CD4-positive, alpha-beta T cell treated with Interleukin-10 for 1 hour (primary cell): ENCODE data around the gene SLC38A10.
A peak's percentile ranks its signal among the peaks of the same experiment; 100 is the strongest.

Experiments used
- DNase-seq: peaks from one replicate; pipeline ENCODE4 v3.0.0-alpha.2; 2020

SLC38A10 gene

DNA sequence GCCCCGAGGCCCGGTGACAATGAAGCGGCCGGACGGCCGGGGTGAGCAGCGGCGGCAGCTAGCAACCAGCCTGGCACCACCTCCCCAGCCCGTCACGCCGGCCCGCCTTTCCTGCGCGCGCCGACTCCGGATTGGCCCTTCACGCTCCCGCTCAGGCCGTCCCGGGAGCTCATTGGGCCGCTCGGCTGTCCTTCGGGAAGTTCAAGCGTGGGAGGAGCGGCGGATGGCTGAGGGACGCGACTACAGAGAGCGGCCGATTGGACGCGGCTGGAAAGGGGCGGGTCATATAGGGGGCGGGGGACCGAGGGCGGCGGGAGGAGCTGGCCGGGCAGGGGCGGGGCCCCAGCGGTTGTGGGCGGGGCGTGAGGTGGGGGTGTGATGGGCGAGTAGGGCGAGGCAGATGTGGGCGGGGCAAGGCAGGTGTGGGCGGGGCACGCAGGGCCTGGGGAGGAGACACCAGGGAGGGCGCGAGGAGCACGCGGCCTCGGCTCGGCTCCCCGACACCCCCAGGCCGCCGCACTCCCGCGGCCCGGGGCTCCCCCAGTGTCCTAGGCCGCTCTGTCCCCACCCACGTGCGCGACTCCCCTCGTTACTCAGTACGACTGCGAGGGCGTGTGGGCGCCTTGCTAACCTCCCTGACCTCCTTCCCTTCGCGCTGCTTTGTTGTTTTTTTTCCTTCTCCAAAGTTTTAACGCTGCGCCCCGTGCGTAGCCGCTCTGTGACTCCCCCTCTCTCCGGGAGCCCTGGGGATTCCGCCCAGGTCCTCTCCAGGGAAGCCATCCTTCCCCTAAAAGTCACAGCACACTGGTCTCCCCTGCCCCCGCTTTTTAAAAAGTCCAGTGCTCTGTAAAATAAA lies 72.0 kb downstream of the SLC38A10 start, which contains the start of gene CEP131:
Gene CEP131, minus strand, starts transcription at position 60 of the 856 bp plus-strand sequence. CDS start 2,909 bp downstream, outside the sequence.
- peak; percentile 99 for DNase-seq

DNA sequence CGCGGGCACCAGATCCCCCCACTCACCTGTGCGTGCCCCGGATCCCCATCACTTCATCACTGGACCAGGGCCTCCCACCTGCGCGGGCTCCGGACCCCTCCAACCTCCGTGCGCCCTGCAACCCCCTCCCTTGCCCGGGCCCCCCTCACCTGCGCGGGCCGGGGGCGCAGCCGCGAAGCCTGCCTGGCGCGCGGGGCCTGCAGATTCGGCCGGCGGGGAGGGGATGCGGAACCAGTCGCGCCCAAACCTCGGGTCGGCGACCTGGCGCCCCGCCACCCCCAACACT lies 72.5 kb downstream of the SLC38A10 start:
- no peak for DNase-seq

DNA sequence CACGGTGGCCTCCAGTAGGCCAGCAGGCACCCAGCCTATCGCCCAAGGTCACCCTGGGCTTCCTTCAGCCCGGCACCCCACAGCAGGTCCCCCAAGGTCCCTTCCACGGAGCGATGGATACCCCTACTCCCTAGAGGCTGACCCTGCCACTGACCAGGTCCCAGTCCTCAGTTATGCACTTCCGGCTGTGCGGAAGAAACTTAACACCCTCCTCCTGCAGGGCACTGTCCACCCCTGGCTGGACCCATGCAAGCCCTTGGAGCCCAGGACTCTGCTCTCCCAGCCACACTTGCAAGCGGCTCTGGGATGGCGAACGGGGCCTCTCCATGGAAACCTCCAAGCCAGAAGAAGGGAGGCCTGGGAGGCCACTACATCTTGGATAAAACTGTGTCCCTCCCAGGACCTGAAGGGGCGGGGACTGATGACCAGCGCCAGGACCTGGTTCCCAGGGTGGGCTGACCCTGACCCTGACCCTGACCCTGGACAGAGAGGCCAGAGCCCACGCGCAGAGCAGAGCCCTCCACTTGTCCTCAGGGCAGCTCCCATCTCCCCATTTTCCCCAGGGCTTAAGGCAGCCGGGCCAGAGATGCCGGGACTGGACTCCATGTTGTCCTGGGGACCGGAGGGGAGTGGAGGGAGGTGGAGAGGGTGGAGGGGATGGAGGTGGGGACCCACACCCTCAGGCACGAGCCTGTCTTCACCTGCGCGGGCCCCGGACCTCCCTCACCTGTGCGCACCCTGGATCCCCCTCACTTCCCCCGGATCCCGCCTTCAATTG lies 73.1 kb downstream of the SLC38A10 start:
- no peak for DNase-seq

DNA sequence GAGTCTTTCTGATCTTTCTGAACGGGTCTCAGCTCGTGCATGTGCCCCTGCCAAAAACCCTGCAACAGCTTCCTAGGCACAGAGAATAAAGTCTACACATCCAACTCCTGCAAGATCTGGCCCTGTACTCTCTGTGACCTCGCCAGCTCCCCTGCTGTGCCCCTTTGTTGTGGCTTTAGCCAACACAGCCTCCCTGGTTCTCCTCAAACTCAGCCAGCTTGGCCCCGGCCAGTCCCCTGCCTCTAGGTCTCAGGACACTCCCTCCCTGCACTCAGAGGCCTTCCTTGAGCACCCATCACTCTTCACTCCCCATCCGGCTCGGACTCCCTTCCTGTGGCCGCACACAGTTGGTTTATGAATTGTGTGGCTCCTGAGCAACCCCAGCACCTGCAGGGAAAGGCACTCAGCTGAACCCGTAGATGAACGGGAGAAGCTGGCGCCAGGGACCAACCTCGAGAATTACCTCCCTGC lies 73.7 kb downstream of the SLC38A10 start:
- no peak for DNase-seq

DNA sequence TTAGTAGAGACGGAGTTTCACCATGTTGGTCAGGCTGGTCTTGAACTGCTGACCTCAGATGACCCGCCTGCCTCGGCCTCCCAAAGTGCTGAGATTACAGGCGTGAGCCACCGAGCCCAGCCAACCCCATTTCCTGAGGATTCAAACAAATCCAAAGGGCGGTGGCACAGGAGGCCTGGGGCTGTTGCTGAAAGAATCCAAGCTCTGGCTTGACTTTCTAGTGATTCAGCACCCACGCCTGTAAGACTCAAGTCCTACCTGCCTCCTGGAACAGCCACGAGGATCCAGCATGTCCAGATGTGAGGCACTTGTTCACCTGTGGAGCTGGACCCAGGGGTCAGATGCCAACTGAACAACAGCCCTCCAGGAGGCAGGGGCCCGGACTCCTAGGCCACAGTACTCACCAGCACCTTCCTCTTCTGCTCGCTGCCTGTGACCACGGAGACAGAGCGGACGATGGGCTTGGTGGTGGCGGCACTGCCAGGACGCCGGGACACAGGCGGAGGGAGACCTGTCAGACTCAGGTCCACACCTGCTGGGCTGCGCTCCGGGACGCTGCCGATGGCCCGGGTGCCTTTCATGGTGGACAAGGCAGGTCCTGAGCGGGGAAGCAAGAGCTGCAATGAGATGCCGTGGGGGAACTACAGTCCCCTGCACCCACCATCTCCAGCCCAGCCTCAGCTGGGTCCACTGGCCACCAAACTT lies 75.5 kb downstream of the SLC38A10 start:
- DNase-seq, result no peak

DNA sequence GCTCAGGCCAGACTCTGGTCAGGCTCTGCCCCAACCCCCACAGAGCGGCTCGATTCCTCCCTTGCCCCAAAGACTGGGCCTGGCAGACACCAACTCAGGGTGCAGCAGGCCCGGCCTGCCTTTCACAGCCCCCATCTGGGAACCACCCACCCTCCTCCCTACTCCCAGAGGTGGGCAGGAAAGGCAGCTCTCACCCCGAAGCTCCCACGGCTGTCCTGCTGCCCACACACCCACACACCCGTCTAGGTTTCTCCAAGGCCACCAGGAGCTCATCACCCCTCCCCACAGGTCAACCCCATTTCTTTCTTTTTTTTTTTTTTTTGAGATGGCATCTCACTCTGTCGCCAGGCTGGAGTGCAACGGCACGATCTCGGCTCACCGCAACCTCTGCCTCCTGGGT lies 76.1 kb downstream of the SLC38A10 start:
- DNase-seq, result no peak

DNA sequence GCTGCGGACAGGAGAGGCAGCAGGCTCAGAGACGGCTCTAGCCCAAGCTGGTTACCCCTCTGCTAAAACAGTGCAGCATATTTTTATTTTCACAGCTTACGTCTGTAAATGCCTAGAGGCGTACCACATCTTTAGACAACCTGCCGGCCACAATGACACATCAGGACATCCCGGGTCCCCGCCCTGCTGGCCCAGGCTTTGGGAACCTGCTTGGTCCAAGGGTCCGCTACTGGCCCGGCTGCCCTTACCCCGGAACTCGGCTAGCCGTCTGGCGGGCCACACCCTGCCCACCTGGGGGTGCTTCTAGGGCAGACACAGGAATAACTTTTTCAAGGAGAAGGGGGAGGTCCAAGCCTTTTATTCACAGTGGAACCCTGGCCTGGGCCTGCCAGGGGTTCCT lies 76.6 kb downstream of the SLC38A10 start:
- no peak for DNase-seq

DNA sequence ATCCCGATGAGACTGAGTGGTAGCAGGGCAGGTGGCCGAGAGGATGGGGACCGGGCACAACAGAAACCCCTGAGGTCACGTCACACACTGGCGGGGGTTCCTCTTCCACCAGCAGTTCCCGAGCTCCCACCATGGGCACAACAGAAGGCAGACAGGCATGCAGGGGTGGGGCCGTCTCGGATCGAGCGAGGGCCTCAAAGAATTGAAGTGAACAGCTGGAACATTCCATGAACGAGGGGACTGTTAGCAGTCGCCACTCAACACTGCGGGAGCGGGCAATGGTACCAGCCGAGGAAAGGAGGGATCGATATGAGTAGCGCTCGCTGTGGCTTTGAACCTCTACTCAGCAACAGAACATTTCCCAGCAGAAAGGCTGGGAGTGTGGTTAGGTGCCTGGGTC lies 77.6 kb downstream of the SLC38A10 start:
- DNase-seq, result no peak

DNA sequence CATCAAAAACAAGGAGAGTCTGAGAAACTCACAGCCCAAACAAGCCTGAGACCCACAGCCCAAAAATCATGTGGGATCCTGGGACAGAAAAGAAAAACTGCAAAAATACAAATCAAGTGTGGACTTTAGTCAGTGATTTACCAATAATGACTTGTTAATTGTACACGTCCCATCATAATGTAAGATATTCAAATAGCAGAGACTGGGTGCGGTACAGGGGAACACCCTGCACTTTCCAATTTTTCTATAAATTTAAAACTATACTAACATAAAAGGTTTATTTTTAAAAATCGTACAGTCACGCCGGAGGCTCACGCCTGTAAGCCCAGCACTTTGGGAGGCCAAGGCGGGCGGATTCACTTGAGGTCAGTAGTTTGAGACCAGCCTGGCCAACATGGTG lies 81.1 kb downstream of the SLC38A10 start:
- no peak for DNase-seq

DNA sequence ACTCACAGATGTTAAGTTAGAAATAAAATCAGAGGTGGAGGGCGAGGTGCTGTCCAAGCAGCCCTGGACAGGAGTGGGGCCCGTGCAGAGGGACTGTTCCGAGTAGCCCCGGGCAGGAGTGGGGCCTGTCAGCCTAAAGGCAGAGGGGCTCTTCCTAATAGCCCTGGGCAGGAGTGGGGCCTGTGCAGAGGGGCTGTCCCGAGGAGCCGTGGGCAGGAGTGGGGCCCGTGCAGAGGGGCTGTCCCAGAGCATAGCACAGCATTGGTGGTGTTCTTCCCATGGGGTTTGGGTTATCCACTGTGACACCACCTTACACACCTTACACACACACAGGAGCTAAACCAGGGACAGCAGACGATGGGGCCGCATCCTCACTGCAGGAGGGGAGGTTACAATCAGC lies 82.7 kb downstream of the SLC38A10 start:
- no peak for DNase-seq

DNA sequence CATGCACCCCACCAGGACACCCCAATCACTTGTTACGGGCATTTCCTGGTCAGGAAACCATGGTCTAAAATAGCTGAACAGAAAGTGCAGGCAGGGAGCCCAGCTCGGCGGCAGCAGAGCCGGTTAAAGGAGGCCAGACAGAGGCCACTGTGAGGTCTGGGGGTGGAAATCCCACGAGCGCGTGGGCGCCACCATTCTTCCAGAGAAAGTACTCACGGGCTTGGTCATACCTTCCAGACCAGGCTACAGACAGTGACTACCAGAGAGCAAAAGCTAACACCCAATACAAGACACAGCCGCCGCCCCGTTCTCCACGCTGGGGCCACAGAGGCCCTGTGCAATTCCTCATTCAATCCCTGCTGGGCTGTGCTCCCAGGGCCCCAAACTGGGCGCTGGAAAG lies 84.2 kb downstream of the SLC38A10 start:
- no peak for DNase-seq

DNA sequence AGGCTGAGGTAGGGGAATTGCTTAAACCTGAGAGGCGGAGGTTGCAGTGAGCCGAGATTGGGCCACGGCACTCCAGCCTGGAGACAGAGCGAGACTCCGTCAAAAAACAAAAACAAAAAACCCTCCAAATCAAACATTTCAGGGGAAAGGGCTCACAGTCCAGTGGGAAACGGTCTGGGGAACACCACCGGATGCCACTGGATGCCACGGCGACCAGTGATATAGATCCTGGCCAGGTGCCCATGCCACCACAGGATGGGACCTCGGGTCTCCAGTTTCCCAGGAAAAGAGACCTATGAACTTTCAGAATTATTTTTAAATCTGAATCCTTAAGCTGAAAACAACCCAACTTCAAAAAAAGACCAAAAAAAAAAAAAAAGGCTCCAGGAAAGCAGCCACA lies 84.6 kb downstream of the SLC38A10 start:
- no peak for DNase-seq

DNA sequence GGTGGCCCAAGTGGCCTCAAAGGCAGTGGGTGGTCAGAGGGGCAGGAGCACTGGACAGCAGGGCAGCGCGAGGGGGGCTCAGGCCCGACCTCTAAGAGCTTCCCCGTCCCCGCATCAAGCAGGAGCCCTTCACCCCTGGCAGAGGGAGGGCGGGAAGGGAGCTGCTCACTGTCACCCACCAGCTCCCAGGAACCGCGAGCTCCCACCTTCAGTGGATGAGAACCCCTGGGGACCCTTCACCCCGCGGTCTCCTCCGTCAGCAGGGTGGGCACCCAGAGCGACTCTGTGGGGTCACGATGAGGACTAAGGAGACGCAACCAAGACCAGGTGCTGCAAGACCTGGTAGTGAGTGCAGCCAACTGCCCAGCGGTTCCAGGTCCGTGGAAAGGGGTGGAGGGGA lies 86.0 kb downstream of the SLC38A10 start:
- DNase-seq, result no peak

DNA sequence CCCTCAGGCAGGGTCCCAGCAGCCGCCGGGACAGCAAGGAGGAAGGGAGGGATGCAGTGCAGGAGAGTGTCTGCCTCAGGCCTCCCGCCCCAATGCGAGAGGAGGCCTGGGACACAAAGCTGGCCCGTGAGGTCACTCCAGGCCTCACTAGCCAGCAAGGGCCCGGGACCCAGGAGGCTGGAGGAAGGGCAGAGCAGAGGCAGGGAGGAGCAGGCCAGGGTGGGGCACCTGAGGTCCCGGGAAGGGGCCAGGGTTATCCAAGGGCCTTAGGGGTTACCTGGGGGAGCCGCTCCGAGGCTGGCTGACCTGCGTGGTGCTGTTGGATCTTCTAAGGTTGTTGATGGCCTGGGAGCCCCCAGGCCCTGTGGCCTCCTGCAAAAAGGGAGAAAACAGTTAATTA lies 86.5 kb downstream of the SLC38A10 start:
- no peak for DNase-seq

DNA sequence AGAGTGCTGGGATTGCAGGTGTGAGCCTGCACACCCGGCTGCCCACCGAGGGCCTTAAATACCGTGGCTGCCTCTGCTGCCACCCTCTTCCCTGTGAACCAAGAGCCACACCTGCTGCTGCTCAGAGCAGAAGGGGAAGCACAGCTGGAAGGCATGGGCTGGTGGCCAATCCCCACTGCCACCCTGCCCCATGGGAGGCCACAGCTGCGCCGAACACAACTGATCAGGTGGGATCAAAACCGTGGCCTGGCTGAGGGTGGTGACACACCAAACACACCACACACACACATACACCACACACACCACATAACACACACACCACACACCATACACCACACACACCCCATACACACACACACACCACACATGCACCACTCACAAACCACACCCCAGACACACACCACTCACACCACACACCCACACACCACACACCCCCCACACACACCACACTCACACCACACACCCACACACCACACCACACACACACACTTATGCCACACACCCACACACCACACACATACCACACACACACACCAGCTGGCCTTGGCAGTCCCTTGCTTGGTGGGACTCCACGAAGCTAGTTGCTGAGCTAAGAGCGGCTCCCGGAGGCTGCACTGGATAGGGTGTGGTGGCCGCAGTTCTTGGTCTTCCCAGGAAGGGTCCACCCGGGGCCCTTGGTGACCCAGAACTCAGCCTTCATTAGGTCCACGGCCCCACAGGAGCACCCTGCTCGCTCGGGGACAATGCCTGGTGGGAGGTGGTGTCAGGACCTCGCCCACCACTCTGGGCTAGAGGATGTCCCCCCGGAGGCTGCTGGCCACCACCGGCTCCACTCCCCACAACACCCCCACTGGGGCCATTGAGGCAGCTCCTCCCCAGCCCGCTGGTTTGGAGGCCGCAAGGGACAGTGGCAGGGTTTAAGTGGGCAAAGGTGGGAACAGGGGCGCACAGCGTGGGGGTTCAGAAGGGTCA lies 87.2 kb downstream of the SLC38A10 start:
- no peak for DNase-seq

DNA sequence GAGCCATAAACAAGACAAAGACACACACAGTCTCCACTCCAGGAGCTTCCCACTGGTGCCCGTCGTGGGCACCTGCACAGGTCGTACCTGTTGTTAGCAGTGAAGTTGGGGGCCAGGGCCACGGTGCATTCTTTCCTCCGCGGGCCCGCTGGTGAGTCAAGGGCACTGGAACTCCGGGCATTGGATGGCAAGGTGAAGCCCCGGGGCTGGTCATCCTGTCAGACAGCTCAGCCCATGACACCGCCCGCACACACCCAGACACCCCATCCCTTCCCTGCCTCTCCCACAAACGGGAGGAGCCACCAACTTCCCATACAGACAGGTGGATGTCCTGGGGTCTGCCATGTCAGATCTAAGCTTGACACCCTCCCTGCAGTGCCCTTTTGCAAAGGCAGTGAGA lies 88.5 kb downstream of the SLC38A10 start:
- DNase-seq, result no peak

DNA sequence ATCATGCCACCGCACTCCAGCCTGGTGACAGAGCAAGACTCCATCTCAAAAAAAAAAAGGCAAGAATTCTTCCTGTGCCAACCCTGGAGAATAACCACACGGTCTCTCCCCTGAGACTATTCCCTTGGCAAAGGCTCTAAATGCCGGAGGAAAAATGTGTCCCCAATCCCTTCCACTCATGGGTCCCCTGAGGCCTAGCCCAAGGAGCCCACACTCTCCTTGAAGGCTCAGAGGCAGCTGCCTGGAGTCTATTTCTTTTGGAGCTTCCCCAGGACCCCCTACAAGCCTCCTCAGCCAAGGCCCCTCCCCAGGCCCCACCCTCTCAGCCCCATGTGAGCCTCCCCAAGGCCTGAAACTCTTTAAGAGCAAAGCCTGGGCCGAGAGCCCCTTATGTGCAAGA lies 88.9 kb downstream of the SLC38A10 start:
- no peak for DNase-seq

DNA sequence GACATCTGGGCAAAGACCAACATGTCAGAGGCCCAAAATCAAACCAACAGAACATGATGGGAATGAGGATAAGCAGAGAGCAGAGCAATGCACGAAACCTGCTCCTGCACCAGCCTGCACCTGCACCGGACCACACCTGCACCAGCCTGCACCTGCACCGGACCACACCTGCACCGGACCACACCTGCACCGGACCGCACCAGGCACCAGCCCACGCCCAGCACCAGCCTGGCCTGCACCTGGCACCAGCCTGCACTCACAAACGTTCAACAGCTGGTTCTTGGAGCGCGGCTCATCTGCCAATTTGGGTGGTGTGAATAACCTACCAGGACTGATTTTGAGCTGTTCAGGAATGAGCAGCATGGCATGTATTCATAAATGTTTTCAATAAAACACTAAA lies 90.5 kb downstream of the SLC38A10 start:
- DNase-seq, result no peak

DNA sequence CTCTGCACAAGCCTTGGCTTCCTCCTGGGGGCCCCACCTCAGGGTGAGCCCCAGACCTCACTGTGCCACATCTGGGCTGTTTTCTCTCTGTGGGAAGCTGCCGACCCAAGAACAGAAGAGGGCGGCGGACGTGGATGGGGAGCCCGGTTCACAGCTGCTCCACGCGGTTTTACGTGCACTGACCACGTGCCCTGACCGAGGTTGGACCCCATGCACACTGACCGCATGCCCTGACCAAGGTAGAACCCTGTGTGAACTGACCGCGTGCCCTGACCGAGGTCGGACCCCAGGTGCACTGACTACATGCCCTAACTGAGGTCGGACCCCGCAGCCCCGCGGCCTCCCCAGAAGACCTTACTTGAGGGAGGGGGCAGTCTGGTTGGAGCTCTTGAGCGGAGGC lies 92.0 kb downstream of the SLC38A10 start:
- no peak for DNase-seq

DNA sequence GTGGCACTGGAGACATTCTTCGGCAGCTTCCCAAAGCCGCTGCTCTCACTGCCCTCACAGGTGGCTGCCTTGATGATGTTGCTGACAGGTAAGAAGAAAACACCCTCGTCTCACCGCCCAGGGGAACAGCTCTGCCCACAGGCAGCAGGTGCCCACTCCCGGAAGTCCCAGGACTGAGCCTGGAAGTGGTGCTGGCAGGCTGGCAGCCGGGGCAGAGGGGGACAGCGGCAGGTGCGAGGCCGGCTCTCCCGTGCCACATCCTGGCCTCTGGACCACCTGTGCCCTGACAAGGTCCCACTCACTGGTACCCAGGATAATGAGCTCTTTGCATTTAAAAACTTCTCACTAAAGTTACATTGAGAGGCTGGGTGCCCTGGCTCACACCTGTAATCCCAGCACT lies 92.8 kb downstream of the SLC38A10 start:
- no peak for DNase-seq

DNA sequence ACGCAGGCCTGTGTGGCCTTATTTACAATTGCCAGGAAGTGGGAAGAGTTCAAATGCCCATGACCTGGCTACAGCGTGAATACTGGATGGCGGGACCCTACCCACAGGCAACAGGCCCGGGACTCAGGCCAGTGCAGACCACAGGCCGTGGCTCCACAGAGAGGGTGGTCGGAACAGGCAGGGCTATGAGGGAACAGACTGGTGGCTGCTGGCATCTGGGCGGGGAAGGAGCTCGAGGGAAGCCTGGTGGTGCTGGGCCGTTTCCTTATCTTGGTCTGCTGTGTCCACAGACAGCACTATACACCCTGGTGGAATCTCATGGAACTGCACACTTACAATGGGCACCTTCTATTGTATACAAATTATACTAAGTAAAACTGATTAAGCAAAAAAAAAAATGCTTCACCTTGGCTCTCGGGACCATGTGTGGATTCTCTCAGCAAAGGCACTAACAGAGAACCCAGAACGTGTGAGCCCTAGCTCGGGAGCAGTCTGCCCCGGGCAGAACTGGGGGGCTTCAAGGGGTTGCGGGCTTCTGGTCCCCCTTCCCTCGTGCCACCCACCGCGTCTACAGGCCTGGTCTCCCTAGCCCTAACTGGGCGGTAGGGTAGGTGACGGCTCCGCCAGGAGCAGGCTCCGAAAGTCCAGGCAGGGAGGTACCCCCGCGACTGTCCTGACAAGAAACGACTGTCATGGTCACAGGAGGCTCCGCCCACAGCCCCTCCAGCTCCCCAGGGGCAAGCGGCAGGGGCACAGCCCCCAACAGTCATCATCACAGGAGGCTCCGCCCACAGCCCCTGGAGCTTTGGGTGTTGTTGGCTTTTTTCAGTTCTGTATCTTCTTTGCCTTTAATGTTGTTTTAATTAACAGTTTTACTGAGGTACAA lies 94.2 kb downstream of the SLC38A10 start:
- peak; percentile 19 for DNase-seq
